HG03066 (cell line): Measurements from ENCODE around the gene LIPI.
"Not testable (repeated sequence)": the region's sequence is repeated elsewhere in the genome, so short reads cannot be mapped to it uniquely, and the experiment has no call there.

Experiments used
- ATAC-seq: cut with Tn5 transposase; IDR thresholded peaks from one replicate; pipeline ENCODE4 v1.9.1; 2021; ENCODE audit warnings: low read depth; ENCODE audit not compliant: unreplicated experiment

LIPI gene

DNA sequence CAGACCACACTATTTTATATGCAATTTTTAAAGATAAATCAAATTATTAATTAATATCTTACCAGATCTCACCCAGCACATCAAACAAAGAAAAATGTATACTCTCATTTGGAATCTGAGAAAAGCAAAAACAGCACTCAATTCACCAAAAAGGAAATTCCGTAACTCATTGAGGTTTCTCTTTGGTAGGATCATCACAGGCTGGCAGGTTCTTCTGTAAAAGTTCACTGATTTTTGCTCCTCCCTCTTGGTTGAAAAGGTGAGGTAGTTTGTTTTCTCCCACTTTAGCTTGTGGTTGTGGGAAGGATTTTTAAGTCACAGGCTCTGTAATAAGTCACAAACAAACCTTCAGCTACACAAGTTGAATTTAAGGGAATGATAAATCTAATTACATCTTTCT is at the start of gene LIPI:
Gene LIPI (minus strand): TSS at position 218 of the 400 bp plus-strand sequence. CDS start 110 bp downstream, at position 108.
- ATAC-seq = no peak

DNA sequence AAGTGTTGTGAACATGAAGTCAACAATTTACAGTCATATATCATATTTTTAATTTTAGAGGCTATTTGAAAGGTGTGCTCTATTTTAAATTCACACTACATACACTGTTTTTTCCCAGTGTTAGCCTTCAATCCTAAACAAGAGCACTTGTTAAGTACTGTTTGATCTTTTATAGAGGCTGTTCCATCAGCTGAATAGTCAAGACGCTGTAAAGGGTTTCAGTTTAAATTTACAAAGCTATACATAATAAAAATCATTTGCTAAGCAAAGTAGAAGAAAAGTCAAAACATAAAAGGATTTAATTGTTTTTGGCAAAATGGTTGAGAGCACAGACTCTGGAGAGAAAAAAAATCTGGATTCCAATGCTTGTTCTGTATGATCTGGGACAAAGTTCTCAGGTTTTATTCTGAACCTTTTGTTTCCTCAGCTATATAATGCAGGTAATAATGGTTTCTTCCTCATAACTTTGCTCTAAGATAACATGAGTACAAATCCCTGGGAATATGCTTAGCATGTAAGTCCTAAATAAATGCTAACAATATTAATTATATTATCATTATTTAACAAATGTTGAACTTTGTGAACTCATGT is 49.5 kb upstream of the LIPI start:
- ATAC-seq = no peak

- no peak for ATAC-seq
Observed at GRCh38 chr21:14259747-14260146, 49.0 kb upstream of the LIPI start.

GRCh38 chr21:14251336-14251735 is 40.6 kb upstream of the LIPI start:
- no peak for ATAC-seq

- no peak for ATAC-seq
Observed at GRCh38 chr21:14245711-14246110, 35.0 kb upstream of the LIPI start.

DNA sequence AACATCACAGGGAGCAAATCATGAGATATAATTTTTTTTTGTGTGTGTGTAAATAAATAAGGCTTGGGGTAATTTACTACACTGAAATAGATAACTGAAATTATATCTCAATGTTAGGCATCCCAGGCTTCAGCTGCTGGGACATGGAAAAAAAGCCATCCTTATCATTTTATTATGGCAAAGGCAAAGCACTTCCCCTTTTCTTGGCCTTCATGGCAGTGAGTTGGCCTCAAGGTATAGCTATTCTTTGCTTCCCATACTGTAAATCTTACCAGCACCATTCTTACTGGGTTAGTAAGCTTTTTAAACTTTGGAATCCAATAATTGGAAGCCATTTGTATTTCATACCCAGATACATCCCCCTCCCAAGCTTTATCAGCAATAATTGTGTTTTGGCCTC is 34.2 kb upstream of the LIPI start:
- no peak for ATAC-seq

DNA sequence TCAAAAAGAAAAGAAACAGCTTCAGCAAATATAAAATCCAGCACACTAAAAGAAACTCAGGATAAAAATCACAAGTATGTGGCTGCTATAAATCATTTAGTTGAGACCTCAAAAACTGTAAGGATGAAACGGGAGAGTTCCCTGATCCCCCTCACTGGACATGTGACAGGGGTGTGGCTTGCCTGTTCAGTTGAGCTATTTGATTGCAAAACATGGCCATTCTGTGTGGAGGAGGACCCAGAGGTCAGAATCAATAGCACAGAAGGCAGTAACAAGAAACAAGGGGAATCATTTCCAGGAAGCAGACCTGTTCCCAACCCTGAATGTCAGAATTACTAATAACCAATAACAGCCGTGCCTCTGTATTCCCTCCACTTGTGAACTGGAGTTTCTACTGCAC is 33.1 kb upstream of the LIPI start:
- no peak for ATAC-seq

DNA sequence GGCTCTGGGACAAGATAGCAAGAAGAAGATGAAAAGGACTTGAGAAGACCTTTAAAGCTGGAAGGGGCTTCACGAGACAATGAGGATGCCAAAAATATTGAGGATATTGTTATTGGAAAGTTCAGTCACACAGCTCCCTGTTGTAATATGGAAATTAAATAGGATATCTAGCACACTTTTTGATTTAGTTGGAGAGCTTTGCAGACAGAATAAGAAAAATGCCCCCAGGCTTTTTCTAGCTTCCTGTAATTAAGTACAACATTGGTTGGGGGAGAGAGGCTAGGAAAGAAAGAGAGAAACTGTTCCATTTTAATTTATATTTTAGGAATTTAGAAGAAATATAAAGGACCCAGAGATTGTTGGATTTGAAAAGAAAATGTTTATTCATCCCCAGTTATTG is 32.7 kb upstream of the LIPI start:
- no peak for ATAC-seq

GRCh38 chr21:14241297-14241696 is 30.5 kb upstream of the LIPI start:
- no peak for ATAC-seq

GRCh38 chr21:14239281-14239680 is 28.5 kb upstream of the LIPI start:
- ATAC-seq = no peak

DNA sequence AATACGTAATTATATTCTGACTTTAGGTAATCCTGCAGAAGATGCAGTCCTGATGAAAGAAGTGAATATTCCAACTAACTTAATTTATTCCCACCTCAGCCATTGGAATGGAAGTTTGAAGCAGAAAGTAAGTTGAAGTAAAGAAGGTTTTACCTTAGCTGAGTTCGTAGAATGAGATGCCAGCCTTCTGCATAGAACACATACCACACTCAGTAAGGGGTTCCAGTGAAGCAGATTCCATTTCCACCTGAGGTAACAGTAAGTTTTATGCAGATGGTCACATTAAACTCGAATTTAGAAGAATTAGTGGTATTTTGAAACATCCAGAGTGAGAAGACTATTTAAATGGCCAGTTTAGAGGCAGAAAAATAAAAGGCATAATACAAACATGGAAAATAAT is 25.4 kb upstream of the LIPI start:
- ATAC-seq = no peak

DNA sequence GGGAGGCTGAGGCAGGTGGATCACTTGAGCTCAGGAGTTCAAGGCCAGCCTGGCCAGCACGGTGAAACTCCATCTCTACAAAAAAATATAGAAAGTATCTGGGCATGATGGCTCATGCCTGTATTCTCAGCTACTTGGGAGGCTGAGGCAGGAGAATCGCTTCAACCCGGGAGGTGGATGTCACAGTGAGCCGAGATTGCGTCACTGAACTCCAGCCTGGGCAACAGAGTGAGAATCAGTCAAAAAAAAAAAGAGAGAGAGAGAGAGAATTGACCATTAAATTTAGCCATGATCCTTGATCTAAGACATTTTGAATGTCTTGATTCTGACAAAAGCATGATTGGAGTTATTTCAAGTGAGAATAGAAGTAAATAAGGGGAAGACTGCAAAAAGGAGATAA is 24.3 kb upstream of the LIPI start:
- ATAC-seq = no peak

DNA sequence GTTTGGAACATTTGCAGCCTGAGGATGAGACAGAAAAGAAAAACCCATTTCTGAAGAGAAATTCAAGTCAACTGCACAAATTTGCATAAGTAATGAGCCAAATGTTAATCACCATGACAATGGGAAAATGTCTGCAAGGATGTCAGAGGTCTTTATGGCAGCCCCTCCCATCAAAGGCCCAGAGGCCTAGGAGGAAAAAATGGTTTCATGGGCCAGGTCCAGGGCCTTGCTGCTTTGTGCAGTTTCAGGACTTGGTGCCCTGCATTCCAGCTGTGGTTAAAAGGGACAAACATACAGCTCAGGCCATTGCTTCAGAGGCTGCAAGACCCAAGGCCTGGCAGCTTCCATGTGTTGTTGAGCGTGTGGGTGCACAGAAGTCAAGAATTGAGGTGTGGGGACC is 18.6 kb upstream of the LIPI start:
- ATAC-seq = no peak

DNA sequence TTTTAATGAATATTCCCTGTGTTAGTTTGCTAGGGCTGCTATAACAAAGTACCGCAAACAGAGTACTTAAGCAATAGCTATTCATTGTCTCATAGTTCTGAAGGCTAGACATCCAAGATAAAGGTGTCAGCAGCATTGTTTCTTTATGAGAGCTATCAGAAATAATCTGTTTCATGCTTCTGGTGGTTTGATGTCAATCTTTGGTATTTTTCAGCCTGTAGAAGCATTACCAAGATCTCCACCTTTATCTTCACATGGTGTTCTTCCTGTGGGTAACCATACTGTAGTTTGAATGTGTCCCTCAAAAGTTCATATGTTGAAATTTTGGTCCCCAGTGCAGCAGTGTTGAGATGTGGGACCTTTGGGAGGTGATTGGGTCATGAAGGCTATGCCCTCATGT is 12.6 kb upstream of the LIPI start:
- no peak for ATAC-seq

DNA sequence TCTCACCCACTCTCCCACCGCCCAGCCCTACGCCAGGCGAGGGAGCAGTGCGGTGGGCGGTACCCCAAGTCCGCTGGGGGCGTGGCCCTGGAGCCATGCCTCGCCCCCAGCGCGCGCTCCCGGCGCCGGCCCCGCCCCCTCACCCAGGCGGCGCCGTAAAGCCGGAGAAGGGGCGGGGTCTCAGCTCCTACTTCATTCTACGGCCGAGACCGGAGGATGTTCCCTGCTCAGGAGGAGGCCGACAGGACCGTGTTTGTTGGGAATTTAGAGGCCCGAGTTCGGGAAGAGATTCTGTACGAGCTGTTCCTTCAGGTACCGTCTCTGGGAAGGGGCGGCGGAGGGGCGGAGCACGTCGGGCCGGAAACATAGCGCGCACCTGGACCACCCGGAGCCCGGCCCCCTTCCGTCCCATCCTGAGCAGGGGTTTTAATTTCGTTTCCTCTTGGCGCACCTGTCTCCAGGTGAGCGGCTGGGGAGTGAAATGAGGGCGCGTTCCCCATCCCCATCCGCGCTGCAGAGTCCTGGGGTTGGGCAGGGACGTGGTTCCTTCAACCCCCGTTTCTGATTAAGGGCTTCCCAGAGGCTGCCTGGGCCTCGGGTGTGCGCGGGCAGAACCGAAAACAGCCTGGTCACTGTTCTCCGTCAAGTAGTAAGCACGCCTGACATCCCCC is 5.4 kb upstream of the LIPI start, which contains the start of gene RBM11:
Gene RBM11 (plus strand): TSS at position 187 of the 671 bp plus-strand sequence. CDS start 30 bp downstream, at position 217.
- peak; percentile 85 for ATAC-seq

DNA sequence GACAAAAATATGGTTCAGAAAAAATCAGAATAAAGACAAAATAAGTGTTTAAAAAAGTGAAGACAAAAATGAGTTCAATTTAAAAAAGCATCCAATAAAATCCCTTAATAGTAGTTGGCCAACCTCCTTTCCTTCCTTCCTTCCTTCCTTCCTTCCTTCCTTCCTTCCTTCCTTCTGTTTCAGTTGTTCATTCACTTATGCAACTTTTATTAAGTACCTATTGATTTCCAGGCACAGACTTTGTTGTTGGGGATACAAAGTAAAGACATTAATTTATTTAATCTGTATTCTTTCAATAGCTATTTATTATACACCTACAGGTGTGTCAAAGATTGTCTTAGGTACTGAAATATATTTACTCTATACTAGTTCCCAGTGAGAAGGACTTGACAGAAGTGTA is 2.4 kb upstream of the LIPI start:
- ATAC-seq = no peak

DNA sequence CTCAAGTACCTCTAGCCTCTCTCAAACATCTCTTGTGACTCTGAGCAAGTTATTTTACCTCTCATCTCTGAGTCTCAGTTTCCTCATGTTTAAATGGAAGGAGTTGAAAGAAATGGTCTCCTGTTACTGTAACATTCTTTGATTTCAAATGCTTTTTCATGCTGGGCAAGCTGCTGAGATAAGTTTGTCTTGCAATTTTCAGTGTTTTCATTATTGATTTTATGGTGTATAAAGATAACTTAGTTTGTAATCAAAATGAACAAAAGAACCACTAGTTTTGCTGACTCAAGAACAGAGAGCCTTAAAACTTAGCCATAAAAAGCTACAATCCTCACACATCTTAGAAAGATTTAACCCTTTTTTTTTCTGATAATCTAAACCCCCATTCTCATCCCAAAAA is 4.5 kb downstream of the LIPI start:
- ATAC-seq = no peak

GRCh38 chr21:14166463-14167223 is 44.1 kb downstream of the LIPI start:
- not testable (repeated sequence) for ATAC-seq

- ATAC-seq = no peak
Observed at GRCh38 chr21:14143999-14144398, 66.8 kb downstream of the LIPI start.

DNA sequence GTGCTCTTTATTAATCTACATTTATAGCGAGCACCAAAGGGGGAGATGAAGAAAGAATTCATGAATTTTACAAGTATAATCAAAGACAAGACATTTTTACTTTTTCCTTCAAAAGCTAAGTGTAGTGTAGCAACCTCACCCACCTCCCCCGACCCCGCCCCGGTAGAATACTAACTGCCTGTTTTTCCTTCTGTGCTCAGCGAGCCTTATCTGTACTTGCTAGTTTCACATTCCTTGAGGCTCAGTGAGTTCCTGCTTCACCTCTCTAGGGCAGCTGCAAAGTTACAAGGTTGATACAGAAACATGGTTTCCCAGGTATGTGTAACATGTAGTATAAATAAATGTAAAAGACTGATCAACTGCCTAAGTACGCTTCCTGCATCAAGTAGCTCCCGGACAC is 86.5 kb downstream of the LIPI start:
- ATAC-seq = no peak

DNA sequence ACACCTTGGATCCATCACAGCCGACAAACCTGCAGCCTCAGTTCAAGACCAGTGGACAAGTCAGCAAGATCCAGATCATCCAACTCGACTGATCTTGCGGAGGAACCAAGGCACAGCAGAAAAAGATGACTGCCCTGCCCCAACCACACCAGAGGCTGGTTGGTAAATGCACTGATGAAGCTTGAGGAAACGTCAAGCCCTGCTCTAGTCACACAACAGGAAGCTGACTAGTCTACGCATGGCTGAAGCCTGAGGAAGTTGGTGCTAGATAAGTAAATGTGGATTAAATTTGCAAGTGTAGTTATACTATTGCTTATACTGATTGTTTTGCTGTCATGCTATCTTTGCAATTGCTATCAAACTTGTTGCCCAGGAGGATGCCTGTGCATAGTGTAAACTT is 89.0 kb downstream of the LIPI start:
- ATAC-seq = no peak
